GM21786 (cell line): Measurements from ENCODE around the gene ILF2.
"Not testable (repeated sequence)": the region's sequence is repeated elsewhere in the genome, so short reads cannot be mapped to it uniquely, and the experiment has no call there.

Experiments
- ATAC-seq: cut with Tn5 transposase; IDR thresholded peaks from one replicate; pipeline ENCODE4 v1.9.1; 2021; ENCODE audit not compliant: unreplicated experiment

ILF2 gene

DNA sequence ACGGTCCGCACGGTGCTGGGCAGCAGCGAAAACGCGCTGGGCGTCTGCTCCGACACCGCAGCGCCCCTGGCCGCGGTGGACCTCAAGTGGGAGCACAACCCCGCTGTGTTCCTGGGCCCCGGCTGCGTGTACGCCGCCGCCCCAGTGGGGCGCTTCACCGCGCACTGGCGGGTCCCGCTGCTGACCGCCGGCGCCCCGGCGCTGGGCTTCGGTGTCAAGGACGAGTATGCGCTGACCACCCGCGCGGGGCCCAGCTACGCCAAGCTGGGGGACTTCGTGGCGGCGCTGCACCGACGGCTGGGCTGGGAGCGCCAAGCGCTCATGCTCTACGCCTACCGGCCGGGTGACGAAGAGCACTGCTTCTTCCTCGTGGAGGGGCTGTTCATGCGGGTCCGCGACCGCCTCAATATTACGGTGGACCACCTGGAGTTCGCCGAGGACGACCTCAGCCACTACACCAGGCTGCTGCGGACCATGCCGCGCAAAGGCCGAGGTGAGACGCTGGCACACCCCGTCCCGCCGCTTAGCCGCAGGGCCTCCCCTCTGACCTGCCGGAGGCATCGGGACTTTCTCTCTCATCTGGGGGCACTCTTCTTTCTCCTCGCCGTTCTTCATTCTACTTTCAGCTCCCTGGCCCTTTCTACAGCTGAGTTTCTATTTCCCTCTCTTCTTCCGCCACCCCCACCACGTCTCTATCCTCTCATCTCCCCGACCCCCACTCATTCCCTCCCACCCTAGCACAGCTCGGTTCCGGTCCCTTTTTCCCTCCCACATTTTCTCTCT lies 8.7 kb upstream of the ILF2 start:
- no peak for ATAC-seq

DNA sequence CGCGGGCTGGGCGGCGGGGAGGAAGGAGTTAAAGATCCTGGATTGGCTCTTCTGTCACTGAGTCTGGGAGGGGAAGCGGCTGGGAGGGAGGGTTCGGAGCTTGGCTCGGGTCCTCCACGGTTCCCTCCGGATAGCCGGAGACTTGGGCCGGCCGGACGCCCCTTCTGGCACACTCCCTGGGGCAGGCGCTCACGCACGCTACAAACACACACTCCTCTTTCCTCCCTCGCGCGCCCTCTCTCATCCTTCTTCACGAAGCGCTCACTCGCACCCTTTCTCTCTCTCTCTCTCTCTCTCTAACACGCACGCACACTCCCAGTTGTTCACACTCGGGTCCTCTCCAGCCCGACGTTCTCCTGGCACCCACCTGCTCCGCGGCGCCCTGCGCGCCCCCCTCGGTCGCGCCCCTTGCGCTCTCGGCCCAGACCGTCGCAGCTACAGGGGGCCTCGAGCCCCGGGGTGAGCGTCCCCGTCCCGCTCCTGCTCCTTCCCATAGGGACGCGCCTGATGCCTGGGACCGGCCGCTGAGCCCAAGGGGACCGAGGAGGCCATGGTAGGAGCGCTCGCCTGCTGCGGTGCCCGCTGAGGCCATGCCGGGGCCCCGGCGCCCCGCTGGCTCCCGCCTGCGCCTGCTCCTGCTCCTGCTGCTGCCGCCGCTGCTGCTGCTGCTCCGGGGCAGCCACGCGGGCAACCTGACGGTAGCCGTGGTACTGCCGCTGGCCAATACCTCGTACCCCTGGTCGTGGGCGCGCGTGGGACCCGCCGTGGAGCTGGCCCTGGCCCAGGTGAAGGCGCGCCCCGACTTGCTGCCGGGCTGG lies 7.9 kb upstream of the ILF2 start, which contains the start of gene NPR1:
NPR1 (plus strand) TSS at position 170 of the 818 bp plus-strand sequence; CDS start at position 591, 421 bp downstream.
- ATAC-seq: no peak

DNA sequence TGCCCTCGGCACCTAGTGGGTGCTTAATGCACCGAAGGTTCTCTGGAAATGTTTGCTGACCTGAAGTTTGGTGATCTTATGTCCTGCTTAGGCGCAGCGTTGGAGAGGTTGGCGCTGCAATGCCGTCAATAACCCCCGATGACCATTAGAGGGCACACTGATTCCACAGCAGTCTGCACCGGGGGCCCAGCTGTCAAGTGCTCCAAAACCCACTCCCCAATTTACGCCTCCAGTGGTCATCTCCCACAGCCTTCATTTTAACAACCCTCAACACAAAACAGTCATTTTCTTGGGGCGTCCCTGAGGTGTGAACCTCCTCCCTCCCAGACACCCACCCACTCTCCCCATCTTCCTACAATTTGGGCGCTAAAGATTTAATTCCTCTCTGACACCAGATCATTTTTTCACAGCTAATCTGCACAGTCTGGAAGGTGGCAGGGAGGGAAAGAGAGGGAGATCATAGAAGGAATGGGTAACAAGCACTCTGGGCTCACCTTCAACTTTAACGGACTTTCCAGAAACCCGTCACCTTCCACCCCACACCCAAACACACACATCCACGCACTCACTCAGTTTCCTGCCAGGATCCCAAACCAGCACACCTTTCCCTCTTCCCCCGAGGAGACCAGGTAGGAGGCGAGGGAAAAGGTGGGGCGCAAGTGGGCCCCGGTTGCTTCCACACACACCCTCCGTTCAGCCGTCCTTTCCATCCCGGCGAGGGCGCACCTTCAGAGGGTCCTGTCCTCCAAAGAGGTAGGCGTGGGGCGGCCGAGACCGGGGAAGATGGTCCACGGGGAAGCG lies 7.1 kb upstream of the ILF2 start:
- ATAC-seq: no peak

DNA sequence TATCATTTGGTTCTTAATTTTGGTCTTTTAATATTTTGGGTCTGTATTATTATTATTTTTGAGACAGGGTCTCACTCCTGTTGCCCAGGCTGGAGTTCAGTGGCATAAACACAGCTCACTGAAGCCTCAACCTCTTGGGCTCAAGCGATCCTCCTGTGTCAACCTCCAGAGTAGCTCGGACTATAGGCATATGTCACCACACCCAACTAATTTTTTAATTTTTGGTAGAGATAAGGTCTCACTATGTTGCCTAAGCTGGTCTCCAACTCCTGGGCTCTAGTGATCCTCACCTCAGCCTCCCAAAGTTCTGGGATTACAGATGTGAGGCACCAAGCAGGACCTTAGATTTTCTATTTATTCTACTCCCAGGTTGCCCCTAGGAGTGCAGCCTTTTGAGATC lies 2.7 kb upstream of the ILF2 start:
- no peak for ATAC-seq

DNA sequence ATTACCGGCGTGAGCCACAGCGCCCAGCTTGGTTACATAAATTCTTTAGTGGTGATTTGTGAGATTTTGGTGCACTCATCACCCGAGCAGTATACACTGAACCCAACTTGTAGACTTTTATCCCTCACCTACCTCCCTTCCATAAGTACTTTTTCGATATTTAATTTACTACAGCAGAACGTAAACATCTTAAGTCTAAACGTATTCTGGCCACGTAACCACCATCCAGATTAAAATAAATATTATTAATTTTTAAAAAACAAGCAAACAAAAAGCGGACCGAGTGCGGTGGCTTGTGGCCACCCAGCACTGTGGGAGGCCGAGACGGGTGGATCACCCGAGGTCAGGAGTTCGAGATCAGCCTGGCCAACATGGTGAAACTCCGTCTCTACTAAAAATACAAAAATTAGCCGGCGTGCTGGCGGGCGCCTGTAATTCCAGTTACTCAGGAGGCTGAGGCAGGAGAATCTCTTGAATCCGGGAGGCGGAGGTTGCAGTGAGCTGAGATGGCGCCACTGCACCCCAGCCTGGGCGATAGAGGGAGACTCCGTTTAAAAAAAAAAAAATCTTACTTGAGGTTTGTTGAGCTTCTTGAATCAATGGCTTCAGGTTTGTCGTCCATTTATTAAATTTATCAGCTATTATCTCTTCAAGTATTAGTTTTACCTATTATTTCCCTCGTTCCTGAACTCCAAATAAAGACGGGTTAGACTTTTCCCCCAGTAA lies 998 bp upstream of the ILF2 start:
- peak; percentile 4 for ATAC-seq

DNA sequence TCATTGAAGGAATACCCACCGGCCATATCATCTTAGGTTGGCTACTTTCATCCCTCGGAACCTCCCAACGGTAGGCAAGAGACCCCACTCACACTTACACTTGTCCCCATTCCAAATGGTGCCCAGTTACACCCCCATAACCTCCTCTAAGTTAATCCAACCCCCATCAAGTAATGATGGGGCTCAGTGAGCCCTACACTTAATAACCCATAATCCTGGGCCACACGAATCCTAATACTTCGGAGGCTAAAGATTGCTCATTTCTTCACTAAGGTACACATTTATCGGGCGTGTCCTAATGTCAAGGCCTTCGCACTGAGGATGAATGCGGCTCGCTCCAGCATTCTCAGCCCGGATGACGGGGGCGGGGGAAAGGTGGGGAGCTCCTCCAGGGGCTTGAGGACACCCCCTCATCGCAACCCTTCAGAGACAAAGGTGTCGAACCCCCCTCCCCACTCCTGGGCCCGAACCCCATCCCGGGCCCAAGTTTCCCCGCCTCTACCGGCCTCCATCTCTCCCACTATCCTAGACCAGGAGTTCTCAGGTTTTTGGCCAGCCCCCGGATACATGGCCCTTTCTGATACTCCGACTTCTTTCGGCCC lies 435 bp downstream of the ILF2 start:
- no peak for ATAC-seq

DNA sequence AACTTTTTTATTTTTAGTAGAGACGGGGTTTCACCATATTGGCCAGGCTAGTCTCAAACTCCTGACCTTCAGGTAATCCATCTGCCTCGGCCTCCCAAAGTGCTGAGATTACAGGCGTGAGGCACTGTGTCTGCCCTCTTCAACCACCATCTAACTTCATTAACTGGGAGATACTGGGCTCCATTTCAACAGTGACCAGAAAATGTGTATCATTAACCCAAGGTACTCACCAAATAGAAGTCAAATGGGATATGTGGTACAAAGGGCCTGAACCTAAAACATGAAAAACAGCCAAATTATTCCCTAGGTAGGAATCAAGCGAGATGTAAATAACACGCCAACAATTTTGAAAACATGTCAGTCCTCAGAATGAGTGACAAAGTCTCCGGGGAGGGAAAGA lies 1.2 kb downstream of the ILF2 start:
- no peak for ATAC-seq

DNA sequence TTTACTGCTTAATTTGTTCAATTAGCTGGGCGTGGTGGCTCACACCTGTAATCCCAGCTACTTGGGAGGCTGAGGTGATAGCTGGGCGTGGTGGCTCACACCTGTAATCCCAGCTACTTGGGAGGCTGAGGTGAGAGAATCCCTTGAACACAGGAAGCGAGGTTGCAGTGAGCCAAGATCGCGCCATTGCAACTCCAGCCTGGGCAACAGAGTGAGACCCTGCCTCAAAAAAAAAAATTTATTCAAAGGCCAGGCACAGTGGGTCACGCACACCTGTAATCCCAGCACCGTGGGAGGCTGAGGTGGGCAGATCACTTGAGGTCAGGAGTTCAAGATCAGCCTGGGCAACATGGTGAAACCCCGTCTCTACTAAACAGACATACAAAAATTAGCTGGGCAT lies 2.1 kb downstream of the ILF2 start:
- not testable (repeated sequence) for ATAC-seq

DNA sequence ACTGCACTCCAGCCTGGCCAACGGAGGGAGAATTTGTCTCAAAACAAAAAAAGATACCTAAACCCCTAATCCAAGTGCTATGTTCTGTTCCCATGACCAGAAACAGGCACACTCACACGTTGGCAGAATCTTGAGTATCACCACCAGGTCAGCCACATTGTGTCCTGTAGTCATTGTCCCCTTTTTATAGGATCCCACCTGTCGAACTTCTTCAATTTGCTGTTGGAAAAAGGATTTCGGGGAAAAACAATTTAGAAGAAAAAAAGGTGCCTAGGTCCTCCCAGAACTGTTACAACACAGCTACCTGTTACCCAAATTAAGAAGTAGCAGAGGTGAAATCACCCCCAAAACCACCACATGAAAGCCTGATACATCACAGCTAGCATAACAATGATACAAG lies 3.4 kb downstream of the ILF2 start:
- ATAC-seq: no peak

DNA sequence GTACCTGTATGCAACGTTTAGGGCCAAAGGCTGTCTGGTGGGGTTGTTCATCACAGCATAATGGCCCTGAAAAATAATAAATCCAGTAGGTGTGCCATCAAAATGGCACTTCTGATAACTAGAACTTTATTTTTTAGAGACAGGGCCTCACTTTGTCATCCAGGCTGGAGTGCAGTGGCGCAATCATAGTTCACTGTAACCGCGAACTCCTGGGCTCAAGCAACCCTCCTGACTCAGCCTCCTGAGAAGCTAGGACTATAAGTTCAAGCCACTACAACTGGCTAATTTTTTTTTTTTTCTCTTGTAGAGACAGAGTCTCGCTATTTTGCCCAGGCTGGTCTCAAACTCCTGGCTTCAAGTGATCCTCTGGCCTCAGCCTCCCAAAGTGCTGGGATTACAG lies 7.6 kb downstream of the ILF2 start:
- no peak for ATAC-seq

DNA sequence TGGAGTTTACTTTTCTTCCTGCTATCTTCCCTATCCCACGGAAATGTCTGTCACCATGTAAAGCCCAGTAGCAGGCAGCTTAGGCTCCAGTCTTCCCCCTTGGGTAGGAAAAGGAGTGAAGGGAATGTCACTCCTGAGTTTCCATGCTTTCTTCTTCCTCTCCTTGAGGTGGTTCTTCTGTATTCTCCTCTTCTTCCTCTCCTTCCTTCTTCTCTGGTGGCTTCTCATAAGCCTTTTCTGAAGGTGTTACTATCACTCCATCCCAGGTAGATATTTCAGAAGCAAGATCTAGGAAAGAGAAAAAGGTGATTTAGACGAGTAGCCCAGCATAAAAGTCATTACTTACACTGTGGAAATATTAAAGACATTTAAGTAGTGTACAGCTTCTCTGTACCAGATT lies 8.5 kb downstream of the ILF2 start:
- no peak for ATAC-seq

DNA sequence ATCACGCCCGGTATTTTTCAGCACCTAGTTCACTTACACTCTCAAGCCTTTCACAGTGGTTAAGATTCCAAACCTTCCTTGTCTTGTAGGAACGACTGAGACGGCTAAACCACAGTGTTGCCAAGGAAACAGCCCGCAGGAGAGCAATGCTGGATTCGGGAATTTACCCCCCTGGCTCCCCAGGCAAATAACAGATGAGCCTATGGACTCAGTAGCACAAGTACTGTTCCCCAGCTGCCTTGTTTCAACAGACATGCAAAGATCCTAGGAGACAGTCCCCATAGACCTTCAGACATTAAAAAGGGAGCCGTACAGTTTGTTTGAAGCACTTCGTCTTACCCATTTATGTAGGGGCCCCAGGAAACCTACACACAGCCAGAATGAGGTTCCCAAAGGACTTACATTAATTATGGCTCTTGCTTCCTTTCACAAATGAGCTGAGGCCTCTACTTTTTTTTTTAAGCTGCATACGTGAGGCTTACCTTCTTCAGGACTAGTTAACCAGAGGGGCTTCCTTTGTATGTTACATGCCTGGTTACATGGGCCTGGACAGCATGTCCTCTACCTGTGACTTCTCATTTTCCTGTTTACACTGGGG lies 9.6 kb downstream of the ILF2 start:
- ATAC-seq: no peak

DNA sequence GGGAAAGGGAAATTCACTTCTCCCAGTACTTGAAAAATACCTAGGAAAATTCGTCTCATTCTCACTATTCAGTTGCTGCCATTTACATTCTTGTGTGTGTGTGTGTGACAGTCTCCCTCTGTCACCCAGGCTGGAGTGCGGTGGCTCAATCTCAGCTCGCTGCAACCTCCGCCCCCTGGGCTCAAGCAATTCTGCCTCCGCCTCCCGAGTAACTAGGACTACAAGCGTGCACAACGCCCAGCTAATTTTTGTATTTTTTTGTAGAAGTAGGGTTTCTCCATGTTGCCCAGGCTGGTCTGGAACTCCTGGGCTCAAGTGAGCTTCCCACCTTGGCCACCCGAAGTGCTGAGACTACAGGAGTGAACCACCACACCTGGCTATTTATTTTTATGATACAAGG lies 11.1 kb downstream of the ILF2 start:
- no peak for ATAC-seq

DNA sequence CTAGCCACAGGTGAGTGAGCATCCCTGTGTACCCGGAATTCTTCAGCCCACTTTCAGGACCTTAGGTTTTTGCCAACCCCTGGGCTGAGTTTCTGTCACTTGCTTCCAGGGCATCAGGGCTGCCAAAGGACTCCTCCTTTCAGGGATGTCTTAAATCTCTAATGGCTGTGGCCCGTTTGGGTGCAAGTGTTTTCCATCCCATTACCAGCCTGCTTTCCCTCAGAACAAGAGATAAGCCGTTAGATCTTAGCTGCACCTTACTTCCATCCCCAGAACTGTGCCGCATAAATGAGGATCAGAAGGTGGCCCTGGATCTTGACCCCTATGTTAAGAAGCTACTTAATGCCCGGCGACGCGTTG lies 11.6 kb downstream of the ILF2 start:
- no peak for ATAC-seq

DNA sequence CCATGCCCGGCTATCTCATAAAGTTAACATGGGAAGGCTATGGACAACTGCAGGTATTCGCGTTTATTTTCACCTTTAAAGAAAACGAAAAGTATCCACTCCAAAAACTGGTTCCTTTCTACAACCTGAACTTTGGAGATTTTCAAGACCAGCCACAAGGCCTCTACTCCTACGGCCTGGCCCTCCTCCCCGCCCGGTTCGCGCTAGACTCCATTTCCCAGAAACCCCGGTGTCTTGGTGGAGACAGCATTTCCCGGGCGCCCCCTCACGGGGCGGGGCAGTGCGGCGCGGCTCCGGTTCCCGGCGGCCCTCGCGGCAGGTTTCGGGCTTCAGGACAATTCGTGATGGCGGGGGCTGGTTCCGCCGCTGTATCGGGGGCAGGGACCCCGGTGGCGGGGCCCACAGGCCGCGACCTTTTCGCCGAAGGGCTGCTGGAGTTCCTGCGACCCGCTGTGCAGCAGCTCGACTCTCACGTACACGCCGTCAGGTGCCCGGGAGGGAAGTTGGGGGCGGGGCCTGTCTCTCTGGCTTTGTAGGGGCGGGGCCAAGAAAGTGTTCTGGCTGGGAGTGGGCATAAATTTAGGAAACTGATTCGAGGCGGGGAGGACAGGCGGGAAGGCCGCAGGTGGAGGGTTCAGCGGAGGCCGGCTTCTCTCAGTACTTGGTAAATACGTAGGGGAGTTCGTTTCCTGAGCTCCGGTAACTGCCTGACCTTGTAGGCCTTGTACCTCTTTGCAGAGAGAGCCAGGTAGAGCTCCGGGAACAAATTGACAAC lies 12.2 kb downstream of the ILF2 start, which contains the start of gene SNAPIN:
SNAPIN (plus strand) TSS at position 304 of the 775 bp plus-strand sequence; CDS start at position 345, 41 bp downstream.
- peak; percentile 81 for ATAC-seq

DNA sequence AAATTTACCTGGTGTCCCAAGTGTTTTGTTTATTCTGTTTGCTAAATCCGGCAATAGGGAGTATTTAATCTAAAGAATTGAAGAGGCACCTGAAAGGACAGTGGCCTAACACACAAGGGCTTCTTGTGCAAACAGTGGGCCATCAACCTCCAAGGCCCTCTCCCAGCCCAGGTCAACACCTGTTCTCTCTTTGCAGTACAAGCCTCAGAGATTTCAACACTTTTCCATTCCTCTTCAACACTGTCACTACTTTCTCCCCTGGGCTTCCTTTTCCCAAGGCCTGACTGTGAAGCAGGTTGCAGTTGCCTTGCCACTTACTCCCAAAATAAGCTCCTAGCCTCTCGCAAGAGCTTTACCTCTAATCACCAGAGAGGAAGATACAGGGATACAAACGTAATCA lies 15.5 kb downstream of the ILF2 start:
- ATAC-seq: no peak

DNA sequence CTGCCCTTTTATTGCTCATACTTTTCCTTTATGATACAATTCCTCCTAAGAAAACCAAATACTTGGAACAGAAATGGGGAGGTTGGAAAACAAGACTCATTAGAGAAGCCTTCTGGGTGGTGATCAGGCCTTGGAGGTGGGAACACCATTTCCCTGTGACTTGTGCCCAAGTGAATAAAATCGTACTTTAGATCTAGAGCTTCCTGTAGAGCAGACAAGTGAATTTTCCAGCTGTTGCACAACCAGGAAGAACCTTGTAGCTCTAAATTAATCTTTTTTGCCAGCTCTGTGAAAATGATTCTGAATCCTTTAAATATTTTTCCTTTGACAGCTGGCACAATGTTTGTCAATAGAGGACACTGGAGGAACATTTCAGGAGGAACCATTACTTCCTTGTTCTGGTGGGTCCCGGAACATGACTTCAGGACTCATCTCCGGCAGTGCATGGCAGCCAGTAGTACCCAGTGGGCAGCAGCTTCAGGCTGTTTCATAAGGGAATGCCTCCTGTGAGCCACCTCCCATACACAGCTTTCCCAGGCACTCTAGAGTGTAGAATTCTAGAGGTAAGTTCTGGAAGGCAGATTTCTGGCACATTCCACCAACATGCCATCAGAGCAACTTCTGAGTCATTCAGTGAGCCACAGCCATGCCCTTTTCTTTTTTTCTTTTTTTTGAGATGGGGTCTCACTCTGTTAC lies 17.8 kb downstream of the ILF2 start:
- no peak for ATAC-seq

DNA sequence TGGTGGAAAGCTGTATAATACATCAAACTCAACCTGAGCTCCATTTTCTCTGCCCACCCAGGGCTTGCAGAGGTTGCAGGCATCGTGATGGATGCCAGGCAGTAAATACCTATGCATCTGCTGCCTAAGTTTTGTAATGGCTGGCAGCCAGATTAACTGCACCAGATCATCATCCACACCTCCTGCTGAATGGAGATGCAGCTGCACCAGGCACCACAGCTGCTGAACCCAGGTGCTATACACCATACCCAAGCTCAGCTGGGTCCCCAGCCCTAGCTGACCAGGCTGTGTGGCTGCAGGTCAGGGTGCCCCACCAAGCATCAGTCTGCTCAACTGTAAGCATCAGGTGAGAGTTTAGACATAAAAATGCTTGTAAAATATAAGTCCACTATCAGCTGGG lies 19.0 kb downstream of the ILF2 start:
- ATAC-seq: no peak

DNA sequence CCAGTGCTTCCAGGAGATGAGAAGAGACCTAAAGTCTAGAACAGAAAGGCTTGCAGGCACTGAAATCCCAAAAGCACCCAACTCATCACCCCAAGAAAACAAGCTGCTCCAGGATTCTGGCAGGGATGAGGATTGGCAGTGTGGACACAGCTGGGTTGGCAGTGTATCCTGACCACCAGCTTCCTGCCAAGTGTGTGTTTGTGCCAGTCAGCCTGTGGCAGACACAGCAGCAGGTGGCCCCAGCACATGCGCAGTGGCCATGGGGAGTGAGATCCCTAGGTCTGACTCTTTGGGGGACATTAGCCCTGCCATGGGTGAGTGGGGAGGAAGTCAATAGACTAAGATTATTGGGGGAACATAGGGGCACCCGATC lies 20.9 kb downstream of the ILF2 start:
- ATAC-seq: no peak
